Mesendoderm (in vitro differentiated cells): Measurements from ENCODE around the gene CA14.
"Not testable (repeated sequence)": the region's sequence is repeated elsewhere in the genome, so short reads cannot be mapped to it uniquely, and the experiment has no call there.

Experiments used
- DNase-seq: peaks from one replicate; pipeline ENCODE4 v3.0.0; 2013
- H2AK5ac ChIP-seq: 2 replicates; pipeline ENCODE4 v1.6.1; 2013; ENCODE audit warnings: low read length, inconsistent platforms
- H2BK120ac ChIP-seq: 2 replicates; pipeline ENCODE4 v1.6.1; 2013; ENCODE audit warnings: low read depth, mild to moderate bottlenecking, low read length, moderate library complexity, mixed read lengths
- H2BK15ac ChIP-seq: replicated peaks from 2 replicates; pipeline ENCODE4 v1.6.1; 2013; ENCODE audit warnings: low read depth, mild to moderate bottlenecking, moderate library complexity
- H2BK5ac ChIP-seq: 2 replicates; pipeline ENCODE4 v1.6.1; 2013; ENCODE audit warnings: low read length, inconsistent platforms
- H3K18ac ChIP-seq: 2 replicates; pipeline ENCODE4 v1.6.1; 2013; ENCODE audit warnings: mild to moderate bottlenecking, low read length, mixed read lengths
- H3K23ac ChIP-seq: one replicate; pipeline ENCODE4 v1.6.1; 2013; ENCODE audit warnings: low read length
- H3K27ac ChIP-seq: 2 replicates; pipeline ENCODE4 v1.5.1; 2013; ENCODE audit warnings: low read depth, mild to moderate bottlenecking, inconsistent platforms, low read length, moderate library complexity
- H3K27me3 ChIP-seq: 2 replicates; pipeline ENCODE4 v1.6.1; 2013; ENCODE audit warnings: low read length, control low read depth, mild to moderate bottlenecking, inconsistent platforms; ENCODE audit not compliant: insufficient read depth, poor library complexity
- H3K36me3 ChIP-seq: 2 replicates; pipeline ENCODE4 v1.6.1; 2013; ENCODE audit warnings: low read length, inconsistent platforms; ENCODE audit not compliant: control insufficient read depth, insufficient read depth
- H3K4ac ChIP-seq: one replicate; pipeline ENCODE4 v1.6.1; 2013; ENCODE audit warnings: low read depth, mild to moderate bottlenecking, low read length, moderate library complexity
- H3K4me1 ChIP-seq: 2 replicates; pipeline ENCODE4 v1.6.1; 2013; ENCODE audit warnings: low read depth, low read length, inconsistent platforms; ENCODE audit not compliant: control insufficient read depth
- H3K4me2 ChIP-seq: 2 replicates; pipeline ENCODE4 v1.6.1; 2013; ENCODE audit warnings: low read length
- H3K4me3 ChIP-seq: 2 replicates; pipeline ENCODE4 v1.5.1; 2013; ENCODE audit warnings: mild to moderate bottlenecking, low read length
- H3K56ac ChIP-seq: one replicate; pipeline ENCODE4 v1.6.1; 2013; ENCODE audit warnings: low read length
- H3K79me1 ChIP-seq: 2 replicates; pipeline ENCODE4 v1.6.1; 2013; ENCODE audit warnings: low read length, inconsistent platforms
- H3K79me2 ChIP-seq: 2 replicates; pipeline ENCODE4 v1.6.1; 2013; ENCODE audit warnings: mild to moderate bottlenecking, low read length; ENCODE audit not compliant: control insufficient read depth, insufficient read depth
- H3K9ac ChIP-seq: 2 replicates; pipeline ENCODE4 v1.6.1; 2013; ENCODE audit warnings: low read length, inconsistent platforms
- H4K5ac ChIP-seq: one replicate; pipeline ENCODE4 v1.6.1; 2013; ENCODE audit warnings: low read length
- H4K8ac ChIP-seq: one replicate; pipeline ENCODE4 v1.6.1; 2013; ENCODE audit warnings: low read depth, mild to moderate bottlenecking, control low read depth, low read length, moderate library complexity
- WGBS: extraction: QIAGEN DNeasy Blood & Tissue Kit; methylation state at CpG from one replicate; pipeline ENCODE4 v1.1.7; 2013; ENCODE audit warnings: low lambda C conversion rate, missing lambda C conversion rate; ENCODE audit not compliant: insufficient coverage; ENCODE audit errors: extremely low coverage; 5-methylcytosine and 5-hydroxymethylcytosine counted together

The CA14 gene

DNA sequence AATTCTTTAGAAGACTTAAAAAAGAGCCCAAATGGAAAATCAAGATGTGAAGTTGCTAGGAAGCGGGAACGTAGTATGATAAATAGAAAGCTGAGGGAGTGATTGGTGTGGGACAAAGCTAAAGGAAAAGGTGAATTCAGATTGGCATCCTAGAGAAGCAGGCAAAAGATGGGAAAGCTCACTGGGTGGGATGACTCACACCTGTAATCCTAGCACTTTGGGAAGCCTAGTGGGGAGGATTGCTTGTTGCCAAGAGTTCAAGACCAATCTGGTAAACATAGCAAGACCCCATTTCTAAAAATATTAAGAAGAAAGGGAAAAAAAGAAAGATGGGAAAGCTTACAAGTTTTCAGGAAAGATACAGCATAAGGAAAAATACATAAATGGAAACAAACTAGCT lies 37.9 kb downstream of the CA14 start:
- H4K5ac ChIP-seq: no peak overlapping the region
- 100% methylated on average over 2 of the region's 2 CpGs for WGBS
- H3K23ac ChIP-seq: no peak overlapping the region
- peaks cover 2% of the 10 kb centered on the region for H3K36me3 ChIP-seq
- no peaks in the 10 kb centered on the region for H3K4me1 ChIP-seq
- no peak overlapping the region for H2AK5ac ChIP-seq
- no peak overlapping the region for H3K4me3 ChIP-seq
- no peaks in the 10 kb centered on the region for H3K27me3 ChIP-seq
- H2BK15ac ChIP-seq: no peak overlapping the region
- peaks cover 6% of the 10 kb centered on the region for H3K79me1 ChIP-seq
- peak; percentile 58 for DNase-seq
- H2BK5ac ChIP-seq: no peak overlapping the region
- H4K8ac ChIP-seq: no peak overlapping the region
- H3K27ac ChIP-seq: no peak overlapping the region
- no peak overlapping the region for H2BK120ac ChIP-seq
- H3K4ac ChIP-seq: no peak overlapping the region
- no peak overlapping the region for H3K9ac ChIP-seq
- no peak overlapping the region for H3K18ac ChIP-seq
- H3K4me2 ChIP-seq: no peak overlapping the region
- H3K56ac ChIP-seq: no peak overlapping the region
- peaks cover 16% of the 10 kb centered on the region for H3K79me2 ChIP-seq

DNA sequence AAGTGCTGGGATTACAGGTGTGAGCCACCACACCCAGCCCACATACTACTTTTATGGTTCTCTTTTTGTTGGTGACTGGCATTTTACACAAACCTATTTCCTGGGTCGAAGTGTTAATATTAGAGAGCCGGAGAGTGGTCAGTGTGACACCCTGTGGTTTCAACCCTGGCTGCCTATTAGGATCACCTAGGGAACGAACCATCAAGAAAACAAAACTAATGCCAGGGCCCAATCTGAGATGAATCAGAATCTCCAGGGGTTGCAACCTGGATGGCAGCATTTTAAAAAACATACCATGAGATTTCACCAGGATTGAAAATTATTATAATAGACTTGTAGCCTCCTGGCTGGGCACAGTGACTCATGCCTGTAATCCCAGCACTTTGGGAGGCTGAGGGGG lies 42.1 kb downstream of the CA14 start:
- no peak overlapping the region for H2BK120ac ChIP-seq
- H3K9ac ChIP-seq: no peak overlapping the region
- H3K23ac ChIP-seq: no peak overlapping the region
- no peak overlapping the region for H3K18ac ChIP-seq
- no peak for DNase-seq
- no CpG with 5 or more reads among the region's 3 CpGs for WGBS
- no peak overlapping the region for H3K27ac ChIP-seq
- H4K5ac ChIP-seq: no peak overlapping the region
- no peak overlapping the region for H3K4ac ChIP-seq
- H3K27me3 ChIP-seq: no peaks in the 10 kb centered on the region
- H2BK5ac ChIP-seq: no peak overlapping the region
- H2BK15ac ChIP-seq: no peak overlapping the region
- no peak overlapping the region for H3K4me2 ChIP-seq
- no peak overlapping the region for H3K56ac ChIP-seq
- peaks cover 2% of the 10 kb centered on the region for H3K36me3 ChIP-seq
- H2AK5ac ChIP-seq: no peak overlapping the region
- H3K79me2 ChIP-seq: peaks cover 8% of the 10 kb centered on the region
- H3K79me1 ChIP-seq: peaks cover 4% of the 10 kb centered on the region
- no peak overlapping the region for H3K4me3 ChIP-seq
- H3K4me1 ChIP-seq: no peaks in the 10 kb centered on the region
- H4K8ac ChIP-seq: no peak overlapping the region

GRCh38 chr1:150302338-150302737 lies 44.8 kb downstream of the CA14 start:
- Histone ChIP-seq H3K79me2 (no peaks in the 10 kb centered on the region), H3K9ac (no peak overlapping the region), H2BK120ac (no peak overlapping the region), H3K4ac (no peak overlapping the region), H3K56ac (no peak overlapping the region), H3K4me3 (no peak overlapping the region), H4K8ac (no peak overlapping the region), H4K5ac (no peak overlapping the region), H3K4me2 (no peak overlapping the region), H3K79me1 (no peaks in the 10 kb centered on the region), H3K27ac (no peak overlapping the region), H2BK5ac (no peak overlapping the region), H3K23ac (no peak overlapping the region), H3K4me1 (no peaks in the 10 kb centered on the region), H3K27me3 (no peaks in the 10 kb centered on the region), H2BK15ac (no peak overlapping the region), H3K36me3 (no peaks in the 10 kb centered on the region), H2AK5ac (no peak overlapping the region), H3K18ac (no peak overlapping the region)
- WGBS: no CpG with 5 or more reads among the region's 6 CpGs
- DNase-seq: no peak

DNA sequence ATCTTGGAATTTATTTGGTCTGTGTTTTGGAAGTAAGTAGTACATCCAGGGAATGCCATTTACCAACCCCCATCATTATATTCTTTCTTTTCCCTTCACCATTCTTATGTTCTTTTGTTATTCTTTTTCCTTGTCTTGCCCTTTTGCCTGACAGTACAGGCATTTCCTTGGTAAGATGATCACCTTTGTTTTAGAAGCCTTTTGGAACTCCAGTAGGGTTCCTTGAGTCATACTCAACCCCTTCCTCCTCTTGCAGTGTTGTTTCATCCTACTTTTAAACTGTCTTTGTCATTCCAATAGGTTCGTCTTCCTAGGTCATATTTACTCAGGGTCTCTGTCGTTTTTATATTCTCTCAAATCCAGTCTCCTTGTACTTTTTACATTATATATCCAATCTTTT lies 45.3 kb downstream of the CA14 start:
- H3K4me3 ChIP-seq: no peak overlapping the region
- no peak overlapping the region for H3K56ac ChIP-seq
- H3K4me2 ChIP-seq: no peak overlapping the region
- WGBS: no CpG with 5 or more reads among the region's 2 CpGs
- no peak overlapping the region for H3K9ac ChIP-seq
- no peak overlapping the region for H2AK5ac ChIP-seq
- H2BK120ac ChIP-seq: no peak overlapping the region
- no peaks in the 10 kb centered on the region for H3K79me1 ChIP-seq
- no peak overlapping the region for H3K18ac ChIP-seq
- no peak overlapping the region for H2BK15ac ChIP-seq
- H3K36me3 ChIP-seq: no peaks in the 10 kb centered on the region
- no peak overlapping the region for H2BK5ac ChIP-seq
- no peaks in the 10 kb centered on the region for H3K4me1 ChIP-seq
- H4K5ac ChIP-seq: no peak overlapping the region
- no peaks in the 10 kb centered on the region for H3K79me2 ChIP-seq
- H3K23ac ChIP-seq: no peak overlapping the region
- H4K8ac ChIP-seq: no peak overlapping the region
- H3K4ac ChIP-seq: no peak overlapping the region
- no peaks in the 10 kb centered on the region for H3K27me3 ChIP-seq
- no peak overlapping the region for H3K27ac ChIP-seq
- no peak for DNase-seq

DNA sequence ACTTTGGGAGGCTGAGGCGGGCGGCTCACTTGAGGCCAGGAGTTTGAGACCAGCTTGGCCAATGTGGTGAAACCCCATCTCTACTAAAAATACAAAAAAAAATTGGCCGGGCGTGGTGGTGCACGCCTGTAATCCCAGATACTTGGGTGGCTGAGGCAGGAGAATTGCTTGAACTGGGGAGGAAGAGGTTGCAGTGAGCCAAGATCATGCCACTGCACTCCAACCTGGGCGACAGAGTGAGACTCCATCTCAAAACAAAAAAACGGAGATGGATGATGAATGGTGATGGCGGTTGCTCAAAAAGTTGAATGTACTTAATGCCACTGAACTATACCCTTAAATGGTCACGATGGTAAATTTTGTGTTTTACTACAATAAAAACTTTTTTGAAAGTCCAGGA lies 51.0 kb downstream of the CA14 start:
- not testable (repeated sequence) for H3K27me3 ChIP-seq, H3K56ac ChIP-seq, H4K8ac ChIP-seq

DNA sequence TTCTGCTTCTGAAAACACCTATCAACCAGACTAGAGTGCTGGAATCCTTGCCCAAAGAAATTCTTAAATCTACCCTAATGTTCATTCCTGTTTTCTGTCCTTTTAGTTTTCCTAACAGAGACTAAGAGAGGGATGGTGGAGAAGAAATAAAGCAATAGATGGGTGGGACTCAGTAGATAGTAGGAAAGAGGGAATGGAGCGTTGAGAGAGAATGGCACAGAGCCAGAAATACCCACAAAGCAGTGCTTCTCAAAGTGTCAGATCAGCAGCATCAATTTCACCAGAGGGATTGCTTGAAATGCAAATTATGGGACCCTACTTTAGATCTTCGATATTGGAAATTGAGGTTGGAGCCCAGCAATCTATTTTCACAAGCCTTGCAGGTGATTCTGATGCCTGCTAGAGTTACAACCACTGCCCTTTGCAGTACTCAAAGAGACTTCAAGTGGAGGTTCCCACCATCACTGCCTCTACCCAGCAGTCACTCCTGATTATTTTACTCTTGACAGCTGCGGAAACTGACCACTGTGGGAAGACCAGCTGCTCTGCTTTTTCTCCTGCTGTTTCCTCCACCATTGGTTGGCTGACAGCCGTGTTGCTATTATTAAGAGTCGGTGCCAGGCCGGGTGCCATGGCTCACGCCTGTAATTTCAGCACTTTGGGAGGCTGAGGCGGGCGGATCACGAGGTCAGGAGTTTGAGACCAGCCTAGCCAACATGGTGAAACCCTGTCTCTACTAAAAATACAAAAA lies 52.4 kb downstream of the CA14 start:
- Histone ChIP-seq H3K36me3 (peaks cover 1% of the 10 kb centered on the region), H3K23ac (no peak overlapping the region), H3K27me3 (no peaks in the 10 kb centered on the region), H3K18ac (no peak overlapping the region), H3K79me1 (no peaks in the 10 kb centered on the region), H2BK5ac (no peak overlapping the region), H3K9ac (no peak overlapping the region), H2BK15ac (no peak overlapping the region), H3K4me2 (no peak overlapping the region), H2BK120ac (no peak overlapping the region), H3K27ac (no peak overlapping the region), H3K4me3 (no peak overlapping the region), H3K79me2 (no peaks in the 10 kb centered on the region), H3K4ac (no peak overlapping the region), H4K5ac (no peak overlapping the region), H3K56ac (no peak overlapping the region), H3K4me1 (no peaks in the 10 kb centered on the region), H2AK5ac (no peak overlapping the region), H4K8ac (no peak overlapping the region)
- WGBS: 100% methylated on average over 1 of the region's 10 CpGs
- DNase-seq: no peak

More for the DNA sequence above, 51.0 kb downstream of the CA14 start:
- H3K4me3 ChIP-seq, H3K27ac ChIP-seq, H3K79me1 ChIP-seq, H3K4ac ChIP-seq, H3K4me1 ChIP-seq, H3K18ac ChIP-seq, H2BK120ac ChIP-seq, H3K9ac ChIP-seq, DNase-seq, H2BK15ac ChIP-seq, H3K36me3 ChIP-seq, H3K23ac ChIP-seq, H3K79me2 ChIP-seq, H4K5ac ChIP-seq, H3K4me2 ChIP-seq, H2BK5ac ChIP-seq, H2AK5ac ChIP-seq: not testable (repeated sequence)
- WGBS: no CpG with 5 or more reads among the region's 9 CpGs
